Type B pancreatic cell (in vitro differentiated cells): Measurements from ENCODE around the gene CHRND. TPM values are rescaled to one million over a fixed set of nuclear protein-coding genes. Genes with fewer than 3 reads are reported as not detected.
"Not testable (repeated sequence)": the region's sequence is repeated elsewhere in the genome, so short reads cannot be mapped to it uniquely, and the experiment has no call there.

Source experiments
- DNase-seq: peaks from one replicate; pipeline ENCODE4 v3.0.0; 2021; ENCODE audit warnings: mixed read lengths; ENCODE audit not compliant: unreplicated experiment; ENCODE audit errors: extremely low spot score
- H3K27ac Mint-ChIP-seq: 2 replicates; pipeline ENCODE4 v1.8.0; 2021; ENCODE audit warnings: mild to moderate bottlenecking, mixed read lengths
- H3K27me3 Mint-ChIP-seq: 2 replicates; pipeline ENCODE4 v1.8.0; 2021; ENCODE audit warnings: mixed read lengths
- H3K36me3 Mint-ChIP-seq: 2 replicates; pipeline ENCODE4 v1.8.0; 2021; ENCODE audit warnings: mixed read lengths
- H3K4me1 Mint-ChIP-seq: one replicate; pipeline ENCODE4 v1.8.0; 2021; ENCODE audit warnings: mixed read lengths; ENCODE audit not compliant: unreplicated experiment
- H3K4me3 Mint-ChIP-seq: 2 replicates; pipeline ENCODE4 v1.8.0; 2021; ENCODE audit warnings: mild to moderate bottlenecking, mixed read lengths
- H3K9me3 Mint-ChIP-seq: 2 replicates; pipeline ENCODE4 v1.8.0; 2021; ENCODE audit warnings: mixed read lengths
- CTCF ChIP-seq: fragments of 200-600 bp; sonication (generic); conservative IDR thresholded peaks from 2 replicates; pipeline ENCODE4 v1.5.0; 2021; ENCODE audit warnings: antibody characterized with exemption, mild to moderate bottlenecking
- total RNA-seq: library from RNA; stranded (reverse); gene quantifications from 2 replicates; pipeline ENCODE4 v1.2.1, GENCODE V29; 2021; ENCODE audit warnings: low replicate concordance

Gene CHRND
- total RNA-seq, 1 donor from 2014 or later, result 0.60 TPM

GRCh38 chr2:232569541-232569940 is 43.6 kb downstream of the CHRND start:
- Mint-ChIP-seq H3K4me3 (no peak overlapping the region), H3K27ac (no peak overlapping the region), H3K9me3 (no peaks in the 10 kb centered on the region), H3K4me1 (no peaks in the 10 kb centered on the region), H3K36me3 (peaks cover 50% of the 10 kb centered on the region), H3K27me3 (no peaks in the 10 kb centered on the region)
- no peak for DNase-seq
- no peak for TF ChIP-seq CTCF

- not testable (repeated sequence) for H3K27me3 Mint-ChIP-seq, H3K4me1 Mint-ChIP-seq, H3K27ac Mint-ChIP-seq, DNase-seq, H3K9me3 Mint-ChIP-seq, H3K4me3 Mint-ChIP-seq
- peaks cover 43% of the 10 kb centered on the region for H3K36me3 Mint-ChIP-seq
Measured at GRCh38 chr2:232570481-232570880, 44.5 kb downstream of the CHRND start.

DNA sequence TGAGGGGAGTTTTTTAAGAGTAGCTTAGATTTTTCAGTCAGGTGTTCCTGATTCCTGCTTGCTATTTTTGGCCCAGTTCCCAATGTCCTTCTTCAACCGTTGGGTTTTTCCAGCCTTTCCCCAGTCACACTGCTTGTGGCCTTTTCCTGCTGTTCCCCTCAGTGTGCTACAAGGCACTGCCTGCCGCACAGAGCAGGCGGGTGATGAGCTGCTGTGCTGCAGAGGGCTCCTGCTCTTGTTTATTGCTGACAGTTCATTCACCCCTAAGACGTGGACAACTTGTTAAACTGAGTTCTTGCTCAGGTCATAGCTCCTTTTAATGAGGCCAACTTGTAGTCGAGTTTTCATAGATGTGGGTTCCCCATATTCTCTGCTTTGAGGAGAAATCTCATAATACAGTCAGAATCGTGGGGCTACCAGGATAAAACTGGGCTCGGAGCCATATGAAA is 45.1 kb downstream of the CHRND start:
- DNase-seq, result no peak
- peaks cover 41% of the 10 kb centered on the region for H3K36me3 Mint-ChIP-seq
- H3K27me3 Mint-ChIP-seq, result no peaks in the 10 kb centered on the region
- TF ChIP-seq CTCF, result no peak
- H3K4me1 Mint-ChIP-seq, result no peaks in the 10 kb centered on the region
- H3K9me3 Mint-ChIP-seq, result no peaks in the 10 kb centered on the region
- no peak overlapping the region for H3K27ac Mint-ChIP-seq
- H3K4me3 Mint-ChIP-seq, result no peak overlapping the region

DNA sequence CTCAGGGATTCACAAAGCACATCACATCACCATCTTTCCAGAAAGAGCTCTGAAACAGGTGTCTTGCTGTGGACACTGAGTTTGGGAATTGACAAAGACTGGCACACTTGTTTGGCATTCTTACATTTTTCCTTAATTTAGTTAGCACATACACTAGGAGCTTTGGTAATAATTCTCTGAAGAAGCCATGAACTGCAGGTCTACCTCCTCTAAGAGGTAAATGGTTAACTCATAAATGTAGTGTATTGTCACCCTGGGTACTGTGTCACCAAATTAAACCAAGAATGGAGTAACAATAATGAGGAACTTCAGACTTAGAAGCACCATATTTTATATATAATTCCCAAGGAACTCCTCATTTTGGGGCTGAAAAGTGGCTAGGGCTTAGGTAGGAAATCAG is 47.1 kb downstream of the CHRND start:
- Mint-ChIP-seq H3K36me3 (peaks cover 29% of the 10 kb centered on the region), H3K27me3 (no peaks in the 10 kb centered on the region), H3K9me3 (no peaks in the 10 kb centered on the region), H3K27ac (no peak overlapping the region), H3K4me3 (no peak overlapping the region), H3K4me1 (no peaks in the 10 kb centered on the region)
- no peak for TF ChIP-seq CTCF
- DNase-seq, result no peak

- H3K9me3 Mint-ChIP-seq, result no peaks in the 10 kb centered on the region
- H3K4me1 Mint-ChIP-seq, result no peaks in the 10 kb centered on the region
- no peak for DNase-seq
- no peak overlapping the region for H3K4me3 Mint-ChIP-seq
- H3K27me3 Mint-ChIP-seq, result no peaks in the 10 kb centered on the region
- no peak for TF ChIP-seq CTCF
- no peak overlapping the region for H3K27ac Mint-ChIP-seq
- peaks cover 26% of the 10 kb centered on the region for H3K36me3 Mint-ChIP-seq
Measured at GRCh38 chr2:232573771-232574435, 47.9 kb downstream of the CHRND start.

GRCh38 chr2:232574674-232575403 is 48.9 kb downstream of the CHRND start:
- peaks cover 21% of the 10 kb centered on the region for H3K36me3 Mint-ChIP-seq
- no peaks in the 10 kb centered on the region for H3K27me3 Mint-ChIP-seq
- no peak for DNase-seq
- no peak for TF ChIP-seq CTCF
- H3K9me3 Mint-ChIP-seq, result no peaks in the 10 kb centered on the region
- no peak overlapping the region for H3K4me3 Mint-ChIP-seq
- no peak overlapping the region for H3K27ac Mint-ChIP-seq
- H3K4me1 Mint-ChIP-seq, result no peaks in the 10 kb centered on the region
